Fibroblast of the aortic adventitia (primary cell): ENCODE results near the gene KNL1. TPM values are rescaled to one million over a fixed set of nuclear protein-coding genes. Genes with fewer than 3 reads are reported as not detected.

ENCODE experiments used
- DNase-seq: peaks from one replicate; pipeline ENCODE4 v3.0.0-alpha.2; 2010; ENCODE audit warnings: low read depth
- H3K4me3 ChIP-seq: 2 replicates; pipeline ENCODE4 v1.5.1; 2011; ENCODE audit warnings: low read depth, mild to moderate bottlenecking, control low read depth, low read length, moderate library complexity
- total RNA-seq: library from RNA; depleted of rRNA; stranded (reverse); fragments of >200 nt; gene quantifications from 2 replicates; pipeline ENCODE4 v1.2.3, GENCODE V29; 2012; ENCODE audit warnings: low replicate concordance
- TF ChIP-seq, protein P1 (sequence below): IDR thresholded peaks from 2 replicates; pipeline ENCODE4 v1.5.1; 2011; ENCODE audit warnings: mild to moderate bottlenecking, low read length, control low read depth, inconsistent platforms; ENCODE audit not compliant: insufficient read depth

Gene KNL1
- total RNA-seq, 1 donor = 35.9 TPM

DNA sequence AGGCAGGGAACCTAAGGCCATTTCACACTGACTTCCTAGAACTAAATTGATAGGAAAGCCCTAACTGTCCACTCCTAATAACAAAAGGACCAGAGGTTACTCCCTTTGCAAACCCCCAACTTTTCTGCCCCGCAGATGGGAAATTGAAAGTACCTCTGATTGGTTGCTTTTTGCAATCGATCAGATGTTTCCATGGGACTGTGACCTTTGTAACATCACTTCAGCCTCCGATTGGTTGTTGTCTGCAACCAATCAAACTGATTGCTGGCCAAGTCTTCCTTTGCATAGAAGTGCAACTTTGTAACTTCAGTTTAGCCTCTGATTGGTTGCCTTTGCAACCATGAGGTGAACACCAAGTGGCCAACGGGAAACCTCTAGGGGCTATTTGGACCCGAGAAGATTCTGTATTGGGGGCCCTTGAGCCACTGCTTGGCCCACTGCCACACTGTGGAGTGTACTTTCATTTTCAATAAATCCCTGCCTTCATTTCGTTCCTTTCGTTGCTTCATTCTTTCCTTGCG, 11.3 kb upstream of the KNL1 start:
- TF ChIP-seq, protein P1, sequence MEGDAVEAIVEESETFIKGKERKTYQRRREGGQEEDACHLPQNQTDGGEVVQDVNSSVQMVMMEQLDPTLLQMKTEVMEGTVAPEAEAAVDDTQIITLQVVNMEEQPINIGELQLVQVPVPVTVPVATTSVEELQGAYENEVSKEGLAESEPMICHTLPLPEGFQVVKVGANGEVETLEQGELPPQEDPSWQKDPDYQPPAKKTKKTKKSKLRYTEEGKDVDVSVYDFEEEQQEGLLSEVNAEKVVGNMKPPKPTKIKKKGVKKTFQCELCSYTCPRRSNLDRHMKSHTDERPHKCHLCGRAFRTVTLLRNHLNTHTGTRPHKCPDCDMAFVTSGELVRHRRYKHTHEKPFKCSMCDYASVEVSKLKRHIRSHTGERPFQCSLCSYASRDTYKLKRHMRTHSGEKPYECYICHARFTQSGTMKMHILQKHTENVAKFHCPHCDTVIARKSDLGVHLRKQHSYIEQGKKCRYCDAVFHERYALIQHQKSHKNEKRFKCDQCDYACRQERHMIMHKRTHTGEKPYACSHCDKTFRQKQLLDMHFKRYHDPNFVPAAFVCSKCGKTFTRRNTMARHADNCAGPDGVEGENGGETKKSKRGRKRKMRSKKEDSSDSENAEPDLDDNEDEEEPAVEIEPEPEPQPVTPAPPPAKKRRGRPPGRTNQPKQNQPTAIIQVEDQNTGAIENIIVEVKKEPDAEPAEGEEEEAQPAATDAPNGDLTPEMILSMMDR = no peak
- peak; percentile 61 for DNase-seq
- peak overlapping the region; percentile 1 for H3K4me3 ChIP-seq

DNA sequence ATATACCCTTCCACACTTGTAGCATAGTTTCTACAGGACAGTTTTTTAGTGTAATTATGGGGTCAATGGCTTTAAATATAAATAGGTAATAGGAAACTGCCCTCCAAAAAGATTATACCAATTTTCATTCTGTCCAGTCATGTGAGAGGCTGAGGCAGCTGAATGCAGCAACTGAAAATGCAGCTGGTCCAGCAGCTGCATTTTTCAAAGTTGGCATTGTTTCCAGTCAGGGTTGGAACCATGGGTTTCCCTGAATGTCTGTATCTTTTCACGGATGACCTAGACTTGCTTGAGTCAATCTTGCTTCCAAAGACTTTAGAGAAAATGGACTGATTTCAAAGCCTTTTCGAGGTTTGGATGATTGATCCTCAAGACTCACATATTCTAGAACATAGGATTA, 9.9 kb upstream of the KNL1 start:
- no peak overlapping the region for H3K4me3 ChIP-seq
- TF ChIP-seq, protein P1 = no peak
- no peak for DNase-seq

GRCh38 chr15:40590667-40591050, 3.4 kb upstream of the KNL1 start:
- peak overlapping the region; percentile 53 for H3K4me3 ChIP-seq
- TF ChIP-seq, protein P1 = no peak
- peak; percentile 37 for DNase-seq

DNA sequence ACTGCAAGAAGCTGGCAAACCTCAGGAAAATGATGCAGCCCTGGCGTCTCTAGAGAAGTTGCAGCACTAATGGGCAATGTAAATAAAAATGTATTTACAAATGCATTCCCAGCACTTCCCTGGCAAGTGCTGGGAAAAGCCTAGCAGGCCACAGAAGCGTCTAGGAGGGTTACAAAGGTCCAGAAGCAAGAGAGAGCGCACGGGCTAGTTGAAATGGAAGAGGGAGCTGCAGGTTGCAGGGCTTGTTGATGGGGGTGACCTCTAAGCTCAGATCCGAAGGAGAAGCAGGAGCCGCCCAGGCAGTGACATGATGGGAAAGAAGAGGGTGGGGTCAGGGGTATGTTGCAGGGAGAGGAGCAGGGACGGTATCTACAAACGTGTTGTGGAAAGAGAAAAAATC, 2.7 kb upstream of the KNL1 start:
- DNase-seq = no peak
- no peak overlapping the region for H3K4me3 ChIP-seq
- TF ChIP-seq, protein P1 = no peak

- TF ChIP-seq, protein P1 = no peak
- no peak for DNase-seq
- no peak overlapping the region for H3K4me3 ChIP-seq
Observed at GRCh38 chr15:40593165-40593564, 884 bp upstream of the KNL1 start.

DNA sequence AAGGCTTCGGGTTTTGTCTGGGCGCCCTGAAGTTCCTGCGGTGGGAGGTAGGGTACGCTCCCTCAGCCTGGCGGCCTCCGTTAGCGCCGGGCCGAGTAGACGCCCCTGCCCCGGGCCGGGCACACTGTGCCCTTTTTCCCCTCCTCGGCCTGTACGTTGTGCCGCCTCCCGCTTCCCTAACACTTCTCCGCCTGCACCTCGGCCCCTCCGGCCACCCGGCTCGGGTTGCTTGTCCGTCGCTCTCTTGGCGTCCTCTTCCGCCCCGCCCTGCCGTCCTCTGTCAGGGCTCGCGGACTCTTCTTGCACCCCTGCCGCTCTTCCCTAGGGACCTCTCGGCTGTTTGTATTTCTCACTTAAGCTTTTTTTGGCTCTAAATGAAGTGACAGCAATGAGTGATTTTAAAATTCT, 384 bp downstream of the KNL1 start:
- H3K4me3 ChIP-seq = peak overlapping the region; percentile 88
- TF ChIP-seq, protein P1 = peak; percentile 41
- DNase-seq = no peak

GRCh38 chr15:40595219-40595618, 1.2 kb downstream of the KNL1 start:
- TF ChIP-seq, protein P1 = no peak
- DNase-seq = no peak
- H3K4me3 ChIP-seq = peak overlapping the region; percentile 88
